Measurements from ENCODE around the gene SYDE2.
"Not testable (repeated sequence)": the region's sequence is repeated elsewhere in the genome, so short reads cannot be mapped to it uniquely, and the experiment has no call there.

SYDE2 gene

GRCh38 chr1:85201340-85202091, 700 bp upstream of the SYDE2 start:
- H3K4me3 ChIP-seq (ENCODE audit: control insufficient read depth, low read depth, low read length), result peak overlapping the region; percentile 91
- DNase-seq (ENCODE audit: low read depth), result no peak
- TF ChIP-seq, protein P1, sequence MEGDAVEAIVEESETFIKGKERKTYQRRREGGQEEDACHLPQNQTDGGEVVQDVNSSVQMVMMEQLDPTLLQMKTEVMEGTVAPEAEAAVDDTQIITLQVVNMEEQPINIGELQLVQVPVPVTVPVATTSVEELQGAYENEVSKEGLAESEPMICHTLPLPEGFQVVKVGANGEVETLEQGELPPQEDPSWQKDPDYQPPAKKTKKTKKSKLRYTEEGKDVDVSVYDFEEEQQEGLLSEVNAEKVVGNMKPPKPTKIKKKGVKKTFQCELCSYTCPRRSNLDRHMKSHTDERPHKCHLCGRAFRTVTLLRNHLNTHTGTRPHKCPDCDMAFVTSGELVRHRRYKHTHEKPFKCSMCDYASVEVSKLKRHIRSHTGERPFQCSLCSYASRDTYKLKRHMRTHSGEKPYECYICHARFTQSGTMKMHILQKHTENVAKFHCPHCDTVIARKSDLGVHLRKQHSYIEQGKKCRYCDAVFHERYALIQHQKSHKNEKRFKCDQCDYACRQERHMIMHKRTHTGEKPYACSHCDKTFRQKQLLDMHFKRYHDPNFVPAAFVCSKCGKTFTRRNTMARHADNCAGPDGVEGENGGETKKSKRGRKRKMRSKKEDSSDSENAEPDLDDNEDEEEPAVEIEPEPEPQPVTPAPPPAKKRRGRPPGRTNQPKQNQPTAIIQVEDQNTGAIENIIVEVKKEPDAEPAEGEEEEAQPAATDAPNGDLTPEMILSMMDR (IDR thresholded peaks at IDR 0.05; ENCODE audit: control insufficient read depth, insufficient read depth, low read depth, low read length, missing control alignments), result no peak

- peak overlapping the region; percentile 91 for H3K4me3 ChIP-seq (ENCODE audit: control insufficient read depth, low read depth, low read length)
- DNase-seq (ENCODE audit: low read depth), result no peak
- TF ChIP-seq, protein P1 (IDR thresholded peaks at IDR 0.05; ENCODE audit: control insufficient read depth, insufficient read depth, low read depth, low read length, missing control alignments), result no peak
Observed at GRCh38 chr1:85199667-85200462, 951 bp downstream of the SYDE2 start.

- H3K4me3 ChIP-seq (ENCODE audit: control insufficient read depth, low read depth, low read length), result no peak overlapping the region
- no peak for DNase-seq (ENCODE audit: low read depth)
- TF ChIP-seq, protein P1 (IDR thresholded peaks at IDR 0.05; ENCODE audit: control insufficient read depth, insufficient read depth, low read depth, low read length, missing control alignments), result no peak
Observed at GRCh38 chr1:85198864-85199263, 2.0 kb downstream of the SYDE2 start.

- TF ChIP-seq, protein P1 (IDR thresholded peaks at IDR 0.05; ENCODE audit: control insufficient read depth, insufficient read depth, low read depth, low read length, missing control alignments), result no peak
Observed at GRCh38 chr1:85196358-85196757, 4.5 kb downstream of the SYDE2 start.

DNA sequence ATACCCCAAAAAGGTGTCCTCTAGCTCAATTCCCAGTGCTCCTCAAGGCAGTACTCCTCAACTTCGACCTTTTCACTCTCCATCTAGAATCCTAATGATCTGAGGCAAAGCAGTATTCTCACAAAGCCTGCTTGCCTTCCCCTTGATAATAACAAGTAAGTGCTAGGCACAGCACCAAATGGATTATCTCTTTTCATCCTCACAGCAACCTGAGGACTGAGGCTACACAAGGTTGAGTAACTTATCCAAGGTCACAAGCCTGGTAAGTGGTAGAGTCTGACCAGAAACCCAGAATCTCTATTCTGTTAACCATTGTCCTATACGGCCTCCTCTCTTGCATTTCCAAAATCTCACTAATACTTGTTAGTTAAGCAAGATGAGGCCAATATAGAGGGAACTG, 5.1 kb downstream of the SYDE2 start:
- TF ChIP-seq, protein P1 (IDR thresholded peaks at IDR 0.05; ENCODE audit: control insufficient read depth, insufficient read depth, low read depth, low read length, missing control alignments), result no peak
- DNase-seq (ENCODE audit: low read depth), result no peak
- H3K4me3 ChIP-seq (ENCODE audit: control insufficient read depth, low read depth, low read length), result no peak overlapping the region

More at GRCh38 chr1:85196358-85196757, 4.5 kb downstream of the SYDE2 start:
- no peak for DNase-seq (ENCODE audit: low read depth)
- H3K4me3 ChIP-seq (ENCODE audit: control insufficient read depth, low read depth, low read length), result no peak overlapping the region

GRCh38 chr1:85192129-85192528, 8.7 kb downstream of the SYDE2 start:
- not testable (repeated sequence) for DNase-seq (ENCODE audit: low read depth); H3K4me3 ChIP-seq (ENCODE audit: control insufficient read depth, low read depth, low read length)

DNA sequence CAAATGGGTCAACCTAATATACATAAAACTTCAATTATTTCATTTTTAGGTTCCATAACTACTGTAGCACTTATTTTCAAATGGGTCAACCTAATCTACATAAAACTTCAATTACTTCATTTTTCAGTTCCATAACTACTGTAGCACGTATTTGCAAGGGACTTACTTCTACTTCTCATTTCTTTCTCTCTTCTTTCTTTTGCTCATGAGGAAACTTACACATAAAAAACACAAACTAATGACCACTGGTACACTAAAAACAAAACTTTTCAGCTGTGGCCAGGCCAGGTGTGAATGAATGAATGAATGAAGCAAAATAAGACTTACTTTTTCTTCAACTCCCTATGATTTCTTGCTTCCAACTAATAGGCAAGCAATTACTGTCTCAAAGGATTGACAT, 11.7 kb downstream of the SYDE2 start:
- H3K4me3 ChIP-seq (ENCODE audit: control insufficient read depth, low read depth, low read length), result no peak overlapping the region
- TF ChIP-seq, protein P1 (IDR thresholded peaks at IDR 0.05; ENCODE audit: control insufficient read depth, insufficient read depth, low read depth, low read length, missing control alignments), result no peak
- no peak for DNase-seq (ENCODE audit: low read depth)
